ENCODE results near the gene PTPRN2. TPM values are rescaled to one million over a fixed set of nuclear protein-coding genes. Genes with fewer than 3 reads are reported as not detected.
"Not testable (repeated sequence)": the region's sequence is repeated elsewhere in the genome, so short reads cannot be mapped to it uniquely, and the experiment has no call there.

Gene PTPRN2
- total RNA-seq, 2 experiments from 2014 or later, result 0.46 to 0.51 TPM

GRCh38 chr7:158039270-158039669 lies 548.4 kb downstream of the PTPRN2 start:
- Mint-ChIP-seq H3K9me3 (ENCODE audit: low read depth) (peaks cover 15% of the 10 kb centered on the region), H3K27ac (no peak overlapping the region), H3K36me3 (ENCODE audit: low read depth) (no peaks in the 10 kb centered on the region), H3K4me3 (no peak overlapping the region), H3K27me3 (peaks cover 10% of the 10 kb centered on the region), H3K4me1 (no peaks in the 10 kb centered on the region)
- ChIA-PET POLR2A (no interaction called here), CTCF (interaction anchor here (0.6 kb wide), 1 partner anchor 607 kb away, joined by 3 read pairs; no protein-coding TSS in a partner anchor)
- DNase-seq, result no peak
- ATAC-seq, result no peak
- intact Hi-C loops (cut with DNase I, micrococcal nuclease), result no loop called here

DNA sequence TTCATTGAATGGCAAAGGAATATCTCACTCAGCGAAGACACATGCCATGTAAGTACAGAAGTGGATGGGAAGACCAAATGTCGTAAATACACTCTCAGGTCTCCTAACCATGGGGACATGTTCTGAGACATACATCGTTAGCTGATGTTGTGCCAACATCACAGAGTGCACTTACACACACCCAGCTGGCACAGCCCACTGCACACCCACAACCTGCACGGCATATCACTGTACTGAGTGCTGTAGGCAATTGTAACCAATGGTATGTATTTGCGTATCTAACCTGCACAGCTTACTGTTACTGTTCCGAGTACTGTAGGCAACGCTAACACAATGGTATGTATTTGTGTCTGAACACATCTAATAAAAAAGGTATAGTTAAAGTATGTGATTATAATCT lies 550.4 kb downstream of the PTPRN2 start:
- no peaks in the 10 kb centered on the region for H3K4me1 Mint-ChIP-seq
- intact Hi-C loops (cut with DNase I, micrococcal nuclease), result no loop called here
- H3K27ac Mint-ChIP-seq, result no peak overlapping the region
- no peaks in the 10 kb centered on the region for H3K36me3 Mint-ChIP-seq (ENCODE audit: low read depth)
- peaks cover 16% of the 10 kb centered on the region for H3K9me3 Mint-ChIP-seq (ENCODE audit: low read depth)
- H3K4me3 Mint-ChIP-seq, result no peak overlapping the region
- ATAC-seq (no peak), DNase-seq (no peak)
- peaks cover 8% of the 10 kb centered on the region for H3K27me3 Mint-ChIP-seq
- CTCF ChIA-PET, result no interaction called here
- POLR2A ChIA-PET, result no interaction called here

DNA sequence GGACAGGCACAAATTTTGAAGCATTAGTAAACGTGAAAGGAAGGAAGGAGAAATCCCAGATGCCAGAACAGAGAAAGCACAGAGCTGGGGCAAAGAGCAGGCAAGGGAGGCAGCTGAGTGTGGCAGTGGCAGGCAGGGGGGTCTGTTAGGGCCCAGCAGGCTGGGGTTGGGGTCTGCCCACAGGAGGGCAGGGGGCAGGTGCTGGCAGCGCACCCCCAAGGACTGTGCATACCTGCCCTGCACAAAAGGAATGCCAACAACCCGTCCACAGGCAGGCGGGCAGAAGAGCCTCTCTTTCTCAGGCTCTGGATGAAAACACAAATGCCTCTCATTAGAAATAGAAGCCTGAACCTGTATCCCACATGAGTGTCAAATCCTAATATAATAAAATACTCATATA lies 552.3 kb downstream of the PTPRN2 start:
- peaks cover 8% of the 10 kb centered on the region for H3K27me3 Mint-ChIP-seq
- no peaks in the 10 kb centered on the region for H3K36me3 Mint-ChIP-seq (ENCODE audit: low read depth)
- intact Hi-C loops (cut with DNase I, micrococcal nuclease), result no loop called here
- no peak for ATAC-seq
- H3K4me1 Mint-ChIP-seq, result no peaks in the 10 kb centered on the region
- no peak overlapping the region for H3K27ac Mint-ChIP-seq
- DNase-seq, result no peak
- H3K9me3 Mint-ChIP-seq (ENCODE audit: low read depth), result peaks cover 16% of the 10 kb centered on the region
- CTCF ChIA-PET, result no interaction called here
- POLR2A ChIA-PET, result no interaction called here
- no peak overlapping the region for H3K4me3 Mint-ChIP-seq

GRCh38 chr7:158034571-158034970 lies 553.1 kb downstream of the PTPRN2 start:
- Mint-ChIP-seq H3K9me3 (ENCODE audit: low read depth) (peaks cover 8% of the 10 kb centered on the region), H3K4me3 (no peak overlapping the region), H3K27ac (no peak overlapping the region), H3K36me3 (ENCODE audit: low read depth) (no peaks in the 10 kb centered on the region), H3K27me3 (peaks cover 6% of the 10 kb centered on the region), H3K4me1 (no peaks in the 10 kb centered on the region)
- intact Hi-C loops (cut with DNase I, micrococcal nuclease), result no loop called here
- no peak for DNase-seq
- no peak for ATAC-seq
- ChIA-PET POLR2A (no interaction called here), CTCF (no interaction called here)

DNA sequence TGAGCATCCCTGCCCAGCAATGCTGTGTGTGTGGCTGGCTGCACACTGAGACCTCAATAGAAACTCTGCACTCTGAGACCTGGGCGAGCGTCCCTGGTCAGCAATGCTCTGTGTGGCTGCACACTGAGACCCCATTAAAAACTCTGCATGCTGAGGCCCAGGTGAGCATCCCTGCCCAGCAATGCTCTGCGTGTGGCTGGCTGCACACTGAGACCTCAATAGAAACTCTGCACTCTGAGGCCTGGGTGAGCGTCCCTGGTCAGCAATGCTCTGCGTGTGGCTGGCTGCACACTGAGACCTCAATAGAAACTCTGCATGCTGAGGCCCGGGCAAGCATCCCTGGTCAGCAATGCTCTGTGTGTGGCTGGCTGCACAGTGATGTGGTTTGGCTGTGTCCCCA lies 553.7 kb downstream of the PTPRN2 start:
- POLR2A ChIA-PET; ATAC-seq; H3K4me1 Mint-ChIP-seq; DNase-seq; H3K9me3 Mint-ChIP-seq (ENCODE audit: low read depth); H3K27ac Mint-ChIP-seq; H3K36me3 Mint-ChIP-seq (ENCODE audit: low read depth); H3K4me3 Mint-ChIP-seq; H3K27me3 Mint-ChIP-seq; CTCF ChIA-PET: not testable (repeated sequence)
- intact Hi-C loops (cut with DNase I, micrococcal nuclease), result loop anchor here in 1 of 2 experiments (2.0 kb wide), 1 partner anchor 69 kb away; no protein-coding TSS in a partner anchor

- intact Hi-C loops (cut with DNase I, micrococcal nuclease), result loop anchor here in 1 of 2 experiments (2.0 kb wide), 1 partner anchor 68 kb away; no protein-coding TSS in a partner anchor
- Mint-ChIP-seq H3K9me3 (ENCODE audit: low read depth) (peaks cover 6% of the 10 kb centered on the region), H3K27ac (no peak overlapping the region), H3K4me3 (no peak overlapping the region), H3K27me3 (peaks cover 6% of the 10 kb centered on the region), H3K36me3 (ENCODE audit: low read depth) (no peaks in the 10 kb centered on the region), H3K4me1 (no peaks in the 10 kb centered on the region)
- ATAC-seq (no peak), DNase-seq (no peak)
- ChIA-PET CTCF (no interaction called here), POLR2A (no interaction called here)
These were observed 554.4 kb downstream of the PTPRN2 start for GRCh38 chr7:158033196-158033595.

- ChIA-PET POLR2A (no interaction called here), CTCF (no interaction called here)
- Mint-ChIP-seq H3K4me1 (no peaks in the 10 kb centered on the region), H3K27me3 (peaks cover 6% of the 10 kb centered on the region), H3K27ac (no peak overlapping the region), H3K9me3 (ENCODE audit: low read depth) (peaks cover 2% of the 10 kb centered on the region), H3K36me3 (ENCODE audit: low read depth) (no peaks in the 10 kb centered on the region), H3K4me3 (no peak overlapping the region)
- intact Hi-C loops (cut with DNase I, micrococcal nuclease), result loop anchor here in 1 of 2 experiments (2.0 kb wide), 1 partner anchor 68 kb away; no protein-coding TSS in a partner anchor
- DNase-seq (no peak), ATAC-seq (no peak)
These were observed 555.0 kb downstream of the PTPRN2 start for GRCh38 chr7:158032561-158033115.

DNA sequence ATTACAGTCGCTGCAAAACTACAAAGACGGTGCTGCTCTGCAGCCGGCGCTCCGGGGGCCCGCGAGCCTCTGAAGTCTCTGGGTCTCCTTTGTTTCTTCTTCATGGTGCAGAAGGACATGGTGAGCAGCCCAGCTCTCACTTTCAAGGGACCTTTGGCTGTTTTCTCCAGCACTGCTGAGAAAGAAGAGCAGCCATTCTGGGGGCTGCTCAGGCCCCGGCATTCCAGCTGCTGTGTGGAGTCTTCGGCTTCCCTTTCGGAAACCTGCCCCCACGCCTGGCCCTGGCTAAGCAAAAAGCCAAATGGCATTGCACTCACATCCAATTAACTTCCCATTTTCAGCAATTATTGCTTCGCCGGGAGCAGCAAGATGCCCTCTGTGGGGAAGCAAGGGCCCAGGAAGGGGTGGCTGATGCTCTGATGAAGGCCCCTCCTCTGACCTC lies 555.7 kb downstream of the PTPRN2 start:
- no peak overlapping the region for H3K4me3 Mint-ChIP-seq
- no peak for DNase-seq
- ChIA-PET CTCF (no interaction called here), POLR2A (no interaction called here)
- H3K27me3 Mint-ChIP-seq, result peaks cover 6% of the 10 kb centered on the region
- H3K27ac Mint-ChIP-seq, result no peak overlapping the region
- intact Hi-C loops (cut with DNase I, micrococcal nuclease), result loop anchor here in 1 of 2 experiments (2.0 kb wide), 1 partner anchor 67 kb away; no protein-coding TSS in a partner anchor
- ATAC-seq, result no peak
- no peaks in the 10 kb centered on the region for H3K36me3 Mint-ChIP-seq (ENCODE audit: low read depth)
- H3K9me3 Mint-ChIP-seq (ENCODE audit: low read depth), result peaks cover 2% of the 10 kb centered on the region
- H3K4me1 Mint-ChIP-seq, result no peaks in the 10 kb centered on the region

DNA sequence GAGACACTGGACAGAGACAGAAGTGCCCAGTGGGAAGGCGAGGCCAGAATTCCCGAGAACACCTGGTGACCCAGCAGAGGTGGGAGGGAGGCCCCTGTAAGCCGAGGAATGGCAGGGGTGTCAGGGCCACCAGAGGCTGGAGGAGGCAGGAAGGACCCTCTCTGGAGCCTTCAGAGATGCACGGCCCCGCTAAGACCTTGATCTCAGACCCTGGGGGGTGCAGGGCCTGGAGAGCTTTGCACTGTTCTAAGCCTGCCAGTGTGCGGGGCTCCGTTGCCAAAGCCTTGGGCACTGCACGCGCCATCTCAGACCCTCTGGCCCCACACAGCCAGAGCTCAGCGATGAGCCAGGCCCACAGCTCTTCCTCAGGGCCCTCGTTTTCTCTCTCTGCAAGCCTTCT lies 557.1 kb downstream of the PTPRN2 start:
- H3K27me3 Mint-ChIP-seq, result peaks cover 2% of the 10 kb centered on the region
- no peaks in the 10 kb centered on the region for H3K4me1 Mint-ChIP-seq
- POLR2A ChIA-PET, result no interaction called here
- CTCF ChIA-PET, result no interaction called here
- H3K27ac Mint-ChIP-seq, result no peak overlapping the region
- peaks cover 2% of the 10 kb centered on the region for H3K9me3 Mint-ChIP-seq (ENCODE audit: low read depth)
- no peak overlapping the region for H3K4me3 Mint-ChIP-seq
- no peaks in the 10 kb centered on the region for H3K36me3 Mint-ChIP-seq (ENCODE audit: low read depth)
- intact Hi-C loops (cut with DNase I, micrococcal nuclease), result no loop called here
- no peak for DNase-seq
- ATAC-seq, result no peak

DNA sequence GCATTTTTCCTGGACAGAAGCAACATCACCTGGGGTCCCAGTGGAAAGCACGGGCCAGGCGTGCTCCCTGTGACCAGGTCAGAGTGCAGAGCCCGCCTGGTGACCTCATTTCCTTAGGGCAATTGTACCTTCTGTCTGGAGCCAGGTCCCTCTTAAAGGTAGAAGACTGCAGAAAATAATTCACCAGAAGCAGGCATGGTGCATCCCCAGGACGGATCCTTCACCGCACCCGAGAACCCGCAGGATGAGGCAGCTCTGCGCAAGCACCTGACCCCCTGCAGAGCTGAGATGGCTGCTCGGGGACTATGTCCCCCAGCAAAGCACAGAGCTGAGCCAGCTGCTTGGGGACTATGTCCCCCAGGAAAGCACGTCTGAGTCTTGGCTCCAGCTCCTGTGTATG lies 557.6 kb downstream of the PTPRN2 start:
- Mint-ChIP-seq H3K4me3 (no peak overlapping the region), H3K36me3 (ENCODE audit: low read depth) (no peaks in the 10 kb centered on the region), H3K9me3 (ENCODE audit: low read depth) (peaks cover 2% of the 10 kb centered on the region), H3K27me3 (peaks cover 2% of the 10 kb centered on the region), H3K4me1 (no peaks in the 10 kb centered on the region), H3K27ac (no peak overlapping the region)
- DNase-seq, result no peak
- ChIA-PET POLR2A (no interaction called here), CTCF (no interaction called here)
- intact Hi-C loops (cut with DNase I, micrococcal nuclease), result no loop called here
- no peak for ATAC-seq

GRCh38 chr7:158029509-158029908 lies 558.1 kb downstream of the PTPRN2 start:
- ChIA-PET POLR2A (no interaction called here), CTCF (no interaction called here)
- Mint-ChIP-seq H3K27me3 (peaks cover 2% of the 10 kb centered on the region), H3K9me3 (ENCODE audit: low read depth) (peaks cover 2% of the 10 kb centered on the region), H3K4me3 (no peak overlapping the region), H3K27ac (no peak overlapping the region), H3K36me3 (ENCODE audit: low read depth) (no peaks in the 10 kb centered on the region), H3K4me1 (no peaks in the 10 kb centered on the region)
- DNase-seq (no peak), ATAC-seq (no peak)
- intact Hi-C loops (cut with DNase I, micrococcal nuclease), result no loop called here

- CTCF ChIA-PET, result no interaction called here
- Mint-ChIP-seq H3K27me3 (no peaks in the 10 kb centered on the region), H3K36me3 (ENCODE audit: low read depth) (no peaks in the 10 kb centered on the region), H3K27ac (no peak overlapping the region), H3K4me1 (no peaks in the 10 kb centered on the region), H3K9me3 (ENCODE audit: low read depth) (no peaks in the 10 kb centered on the region), H3K4me3 (no peak overlapping the region)
- no peak for ATAC-seq
- DNase-seq, result no peak
- intact Hi-C loops (cut with DNase I, micrococcal nuclease), result no loop called here
- POLR2A ChIA-PET, result no interaction called here
These were observed 558.7 kb downstream of the PTPRN2 start for GRCh38 chr7:158028971-158029370.
